ENCODE data around the gene TAAR6.
"Not testable (repeated sequence)": the region's sequence is repeated elsewhere in the genome, so short reads cannot be mapped to it uniquely, and the experiment has no call there.

The TAAR6 gene, protein sequence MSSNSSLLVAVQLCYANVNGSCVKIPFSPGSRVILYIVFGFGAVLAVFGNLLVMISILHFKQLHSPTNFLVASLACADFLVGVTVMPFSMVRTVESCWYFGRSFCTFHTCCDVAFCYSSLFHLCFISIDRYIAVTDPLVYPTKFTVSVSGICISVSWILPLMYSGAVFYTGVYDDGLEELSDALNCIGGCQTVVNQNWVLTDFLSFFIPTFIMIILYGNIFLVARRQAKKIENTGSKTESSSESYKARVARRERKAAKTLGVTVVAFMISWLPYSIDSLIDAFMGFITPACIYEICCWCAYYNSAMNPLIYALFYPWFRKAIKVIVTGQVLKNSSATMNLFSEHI

DNA sequence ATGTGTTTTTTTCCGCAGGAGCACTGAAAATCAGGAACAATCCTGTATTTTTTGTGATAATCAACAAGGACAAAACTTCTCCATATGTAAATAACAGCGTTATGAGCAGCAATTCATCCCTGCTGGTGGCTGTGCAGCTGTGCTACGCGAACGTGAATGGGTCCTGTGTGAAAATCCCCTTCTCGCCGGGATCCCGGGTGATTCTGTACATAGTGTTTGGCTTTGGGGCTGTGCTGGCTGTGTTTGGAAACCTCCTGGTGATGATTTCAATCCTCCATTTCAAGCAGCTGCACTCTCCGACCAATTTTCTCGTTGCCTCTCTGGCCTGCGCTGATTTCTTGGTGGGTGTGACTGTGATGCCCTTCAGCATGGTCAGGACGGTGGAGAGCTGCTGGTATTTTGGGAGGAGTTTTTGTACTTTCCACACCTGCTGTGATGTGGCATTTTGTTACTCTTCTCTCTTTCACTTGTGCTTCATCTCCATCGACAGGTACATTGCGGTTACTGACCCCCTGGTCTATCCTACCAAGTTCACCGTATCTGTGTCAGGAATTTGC lies at the start of gene TAAR6:
TAAR6 (plus strand) TSS at position 102 of the 557 bp plus-strand sequence; CDS start at position 102, 0 bp downstream.
- H3K4me3 ChIP-seq (ENCODE audit: low read depth, low read length): no peak within 1 kb of the TSS
- peaks cover 30% of the 10 kb centered on the region for H3K4me1 ChIP-seq (ENCODE audit: control insufficient read depth, insufficient read depth, low read length)
- H3K9ac ChIP-seq (ENCODE audit: low read depth, low read length): no peak within 1 kb of the TSS
- H3K27me3 ChIP-seq (ENCODE audit: control insufficient read depth, insufficient read depth, low read length): no peaks in the 10 kb centered on the region
- H3K27ac ChIP-seq (ENCODE audit: low read depth, low read length): no peak within 1 kb of the TSS
- no peaks in the 10 kb centered on the region for H3K36me3 ChIP-seq (ENCODE audit: control insufficient read depth, insufficient read depth, low read length)
- no peaks in the 10 kb centered on the region for H3K9me3 ChIP-seq (ENCODE audit: control insufficient read depth, insufficient read depth, low read length)

DNA sequence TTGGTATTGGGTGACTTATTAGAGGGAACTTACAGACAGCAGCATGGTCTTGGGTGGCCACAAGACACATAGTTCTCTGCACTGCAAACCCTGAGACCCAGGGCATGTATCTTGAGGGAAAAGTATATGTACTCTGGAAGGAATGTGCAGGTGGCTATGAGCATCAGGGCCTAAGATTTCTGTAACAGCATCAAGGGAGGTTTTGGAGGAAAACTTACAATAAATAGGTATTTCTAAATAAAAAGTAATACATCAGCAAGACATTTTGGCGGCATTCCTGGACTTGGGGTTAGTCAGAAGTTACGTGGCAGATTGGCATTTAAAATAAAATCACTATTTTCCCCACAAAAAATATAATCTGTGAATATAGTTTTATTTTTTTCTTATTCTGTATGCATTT lies 49.2 kb upstream of the TAAR6 start:
- Histone ChIP-seq H3K27me3 (ENCODE audit: control insufficient read depth, insufficient read depth, low read length) (no peaks in the 10 kb centered on the region), H3K9me3 (ENCODE audit: control insufficient read depth, insufficient read depth, low read length) (no peaks in the 10 kb centered on the region), H3K27ac (ENCODE audit: low read depth, low read length) (no peak overlapping the region), H3K36me3 (ENCODE audit: control insufficient read depth, insufficient read depth, low read length) (no peaks in the 10 kb centered on the region), H3K9ac (ENCODE audit: low read depth, low read length) (no peak overlapping the region), H3K4me3 (ENCODE audit: low read depth, low read length) (no peak overlapping the region), H3K4me1 (ENCODE audit: control insufficient read depth, insufficient read depth, low read length) (peaks cover under 1% of the 10 kb centered on the region; the same call in 1 of the 2 replicates)

DNA sequence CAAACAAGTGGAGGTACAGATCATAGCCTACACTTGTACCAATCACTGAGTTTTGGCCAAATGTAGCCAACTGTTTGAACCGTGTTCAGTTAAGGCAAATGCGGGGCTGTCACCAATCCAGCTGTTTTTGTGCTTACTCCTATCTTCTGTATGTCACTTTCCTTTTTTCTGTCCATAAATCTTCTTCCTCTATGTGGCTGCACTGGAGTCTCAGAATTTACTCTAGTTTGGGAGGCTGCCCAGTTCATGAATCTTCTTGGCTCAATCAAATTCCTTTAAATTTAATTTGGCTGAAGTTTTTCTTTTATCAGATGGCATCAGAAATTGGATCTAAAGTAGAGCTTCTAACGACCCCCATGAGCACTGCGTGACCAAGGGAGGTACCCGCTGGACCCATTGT lies 45.5 kb upstream of the TAAR6 start:
- no peaks in the 10 kb centered on the region for H3K27me3 ChIP-seq (ENCODE audit: control insufficient read depth, insufficient read depth, low read length)
- H3K4me3 ChIP-seq (ENCODE audit: low read depth, low read length): no peak overlapping the region
- no peaks in the 10 kb centered on the region for H3K9me3 ChIP-seq (ENCODE audit: control insufficient read depth, insufficient read depth, low read length)
- peaks cover 9% of the 10 kb centered on the region; the same call in 1 of the 2 replicates for H3K4me1 ChIP-seq (ENCODE audit: control insufficient read depth, insufficient read depth, low read length)
- no peak overlapping the region for H3K9ac ChIP-seq (ENCODE audit: low read depth, low read length)
- H3K36me3 ChIP-seq (ENCODE audit: control insufficient read depth, insufficient read depth, low read length): no peaks in the 10 kb centered on the region
- no peak overlapping the region for H3K27ac ChIP-seq (ENCODE audit: low read depth, low read length)

DNA sequence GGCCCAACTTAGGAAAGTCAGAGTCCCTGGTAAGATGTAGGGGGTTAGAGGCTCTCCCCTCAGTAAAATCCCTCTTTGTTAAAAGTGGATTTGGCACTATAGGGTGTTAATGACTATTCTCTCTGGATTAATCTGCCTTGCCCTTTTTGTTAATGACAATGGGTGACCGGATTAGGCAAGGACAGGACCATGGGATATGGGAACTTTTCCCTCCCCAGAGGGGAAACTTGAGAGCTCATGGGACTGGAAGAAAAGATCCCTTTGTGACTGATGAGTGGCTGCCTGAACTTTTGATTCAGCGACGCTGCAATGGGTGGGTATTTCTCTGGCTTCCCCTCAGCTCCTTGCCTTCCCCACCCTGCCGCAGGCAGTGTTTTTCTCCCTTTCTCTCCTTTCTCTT lies 44.3 kb upstream of the TAAR6 start:
- Histone ChIP-seq H3K9ac (ENCODE audit: low read depth, low read length) (no peak overlapping the region), H3K27ac (ENCODE audit: low read depth, low read length) (peak overlapping the region; percentile 35), H3K9me3 (ENCODE audit: control insufficient read depth, insufficient read depth, low read length) (no peaks in the 10 kb centered on the region), H3K4me3 (ENCODE audit: low read depth, low read length) (no peak overlapping the region), H3K27me3 (ENCODE audit: control insufficient read depth, insufficient read depth, low read length) (no peaks in the 10 kb centered on the region), H3K4me1 (ENCODE audit: control insufficient read depth, insufficient read depth, low read length) (peaks cover 9% of the 10 kb centered on the region; the same call in 1 of the 2 replicates), H3K36me3 (ENCODE audit: control insufficient read depth, insufficient read depth, low read length) (no peaks in the 10 kb centered on the region)

DNA sequence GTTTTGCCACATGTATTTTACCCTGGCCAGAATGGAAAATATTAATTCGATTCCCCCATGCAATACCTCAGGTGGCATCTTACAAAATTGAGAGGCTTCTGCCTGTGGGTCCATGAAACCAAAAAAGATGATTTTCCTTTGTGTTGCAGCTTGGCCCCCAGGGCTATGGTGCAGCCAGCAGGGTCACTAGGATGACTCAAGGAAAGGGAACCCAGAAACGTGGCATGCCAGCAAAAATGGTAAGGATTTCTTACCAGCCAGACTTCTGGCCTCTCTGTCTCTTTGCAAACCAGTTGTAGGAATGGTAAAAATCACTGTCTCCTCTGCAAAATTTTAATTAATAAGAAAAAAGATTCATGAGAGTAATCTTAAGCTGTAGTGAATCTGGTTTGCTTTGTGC lies 43.7 kb upstream of the TAAR6 start:
- H3K36me3 ChIP-seq (ENCODE audit: control insufficient read depth, insufficient read depth, low read length): no peaks in the 10 kb centered on the region
- H3K9ac ChIP-seq (ENCODE audit: low read depth, low read length): no peak overlapping the region; the same call in 1 of the 2 replicates
- no peaks in the 10 kb centered on the region for H3K9me3 ChIP-seq (ENCODE audit: control insufficient read depth, insufficient read depth, low read length)
- no peaks in the 10 kb centered on the region for H3K27me3 ChIP-seq (ENCODE audit: control insufficient read depth, insufficient read depth, low read length)
- H3K4me3 ChIP-seq (ENCODE audit: low read depth, low read length): no peak overlapping the region
- H3K4me1 ChIP-seq (ENCODE audit: control insufficient read depth, insufficient read depth, low read length): peaks cover 9% of the 10 kb centered on the region; the same call in 1 of the 2 replicates
- H3K27ac ChIP-seq (ENCODE audit: low read depth, low read length): peak overlapping the region; percentile 35

DNA sequence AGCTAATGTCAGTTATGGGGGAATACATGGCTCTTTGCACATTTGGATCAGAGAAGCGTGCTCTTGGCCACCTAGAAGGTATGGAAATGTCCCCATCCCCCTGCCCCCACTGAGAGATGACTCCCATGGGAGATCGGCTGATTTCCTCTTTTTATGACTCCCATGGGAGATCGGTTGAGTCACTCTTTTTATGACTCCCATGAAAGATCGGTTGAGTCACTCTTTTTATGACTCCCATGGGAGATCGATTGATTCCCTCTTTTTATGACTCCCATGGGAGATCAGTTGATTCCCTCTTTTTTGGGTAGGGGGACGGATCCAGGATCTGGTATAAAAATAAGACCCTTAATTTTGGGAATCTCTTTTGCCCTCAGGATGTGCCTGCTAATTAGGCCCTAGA lies 42.3 kb upstream of the TAAR6 start:
- Histone ChIP-seq H3K9me3 (ENCODE audit: control insufficient read depth, insufficient read depth, low read length) (no peaks in the 10 kb centered on the region), H3K4me1 (ENCODE audit: control insufficient read depth, insufficient read depth, low read length) (peaks cover 9% of the 10 kb centered on the region; the same call in 1 of the 2 replicates), H3K36me3 (ENCODE audit: control insufficient read depth, insufficient read depth, low read length) (no peaks in the 10 kb centered on the region), H3K27ac (ENCODE audit: low read depth, low read length) (no peak overlapping the region), H3K4me3 (ENCODE audit: low read depth, low read length) (no peak overlapping the region), H3K27me3 (ENCODE audit: control insufficient read depth, insufficient read depth, low read length) (no peaks in the 10 kb centered on the region), H3K9ac (ENCODE audit: low read depth, low read length) (no peak overlapping the region)

DNA sequence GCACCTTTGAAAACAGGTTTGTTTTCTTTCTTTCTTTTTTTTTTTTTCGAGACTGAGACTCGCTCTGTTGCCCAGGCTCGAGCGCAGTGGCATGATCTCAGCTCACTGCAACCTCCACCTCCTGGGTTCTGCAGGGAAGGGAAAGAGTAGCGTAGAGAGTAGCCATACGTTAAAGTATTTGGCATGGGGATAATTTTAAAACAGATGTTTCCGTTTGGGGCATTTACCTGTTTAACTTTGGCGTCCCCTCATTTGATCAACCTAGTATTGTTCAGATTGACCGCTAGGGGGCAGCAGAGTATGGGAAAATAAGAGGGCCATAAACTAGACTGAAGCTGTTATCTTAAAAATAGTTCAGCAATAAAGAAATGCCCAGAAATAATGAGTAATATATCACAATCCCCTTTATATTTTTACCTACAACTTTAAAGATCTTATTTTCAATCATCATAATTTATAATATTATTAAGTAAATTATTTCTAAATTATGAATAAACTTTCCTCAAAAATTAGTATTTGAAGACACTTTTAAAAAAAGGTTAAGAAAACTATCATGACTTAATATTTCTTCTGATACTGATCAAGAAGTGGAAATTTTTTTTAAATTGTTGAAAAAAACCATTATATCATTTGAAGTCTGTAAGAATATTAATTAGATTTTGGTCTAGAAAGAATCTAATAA lies 39.7 kb upstream of the TAAR6 start:
- 0 out of 2 replicates have a peak overlapping the region, but pooled peaks have one; percentile 29 for H3K4me3 ChIP-seq (ENCODE audit: low read depth, low read length)
- no peak overlapping the region for H3K9ac ChIP-seq (ENCODE audit: low read depth, low read length)
- H3K36me3 ChIP-seq (ENCODE audit: control insufficient read depth, insufficient read depth, low read length): no peaks in the 10 kb centered on the region
- H3K27me3 ChIP-seq (ENCODE audit: control insufficient read depth, insufficient read depth, low read length): no peaks in the 10 kb centered on the region
- H3K9me3 ChIP-seq (ENCODE audit: control insufficient read depth, insufficient read depth, low read length): no peaks in the 10 kb centered on the region
- H3K4me1 ChIP-seq (ENCODE audit: control insufficient read depth, insufficient read depth, low read length): peaks cover 9% of the 10 kb centered on the region; the same call in 1 of the 2 replicates
- H3K27ac ChIP-seq (ENCODE audit: low read depth, low read length): no peak overlapping the region

DNA sequence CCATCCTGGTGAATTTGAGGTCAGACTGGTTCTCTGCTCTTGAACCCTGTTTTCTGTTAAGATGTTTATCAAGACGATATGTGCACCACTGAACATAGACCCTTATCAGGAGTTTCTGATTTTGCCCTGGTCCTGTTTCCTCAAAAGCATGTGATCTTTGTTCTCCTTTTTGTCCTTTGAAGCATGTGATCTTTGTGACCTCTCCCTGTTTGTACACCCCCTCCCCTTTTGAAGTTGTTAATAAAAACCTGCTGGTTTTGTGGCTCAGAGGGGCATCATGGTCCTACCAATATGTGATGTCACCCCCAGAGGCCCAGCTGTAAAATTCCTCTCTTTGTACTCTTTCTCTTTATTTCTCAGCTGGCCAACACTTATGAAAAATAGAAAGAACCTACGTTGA lies 35.6 kb upstream of the TAAR6 start:
- not testable (repeated sequence) for H3K27me3 ChIP-seq (ENCODE audit: control insufficient read depth, insufficient read depth, low read length); H3K9me3 ChIP-seq (ENCODE audit: control insufficient read depth, insufficient read depth, low read length); H3K4me3 ChIP-seq (ENCODE audit: low read depth, low read length)

DNA sequence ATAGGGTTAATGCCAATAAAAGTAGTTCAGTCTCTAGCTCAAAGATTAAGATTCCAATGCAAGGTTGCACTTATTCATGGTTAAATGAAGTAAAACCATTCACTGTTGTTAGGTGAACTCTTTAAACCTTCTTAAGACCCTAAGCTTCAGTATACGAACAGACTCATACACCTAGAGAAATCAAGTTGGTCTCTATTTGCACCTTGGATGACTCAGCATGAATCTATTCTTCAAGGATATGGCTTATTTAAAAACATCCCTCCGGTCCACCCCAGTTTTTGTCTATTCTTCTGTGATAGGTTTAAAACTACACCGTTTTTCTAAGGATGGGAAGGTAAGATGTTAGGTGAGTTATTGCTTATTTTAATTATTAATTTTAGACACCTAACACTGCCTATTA lies 33.0 kb upstream of the TAAR6 start:
- no peaks in the 10 kb centered on the region for H3K4me1 ChIP-seq (ENCODE audit: control insufficient read depth, insufficient read depth, low read length)
- no peak overlapping the region for H3K9ac ChIP-seq (ENCODE audit: low read depth, low read length)
- H3K36me3 ChIP-seq (ENCODE audit: control insufficient read depth, insufficient read depth, low read length): no peaks in the 10 kb centered on the region
- no peak overlapping the region for H3K4me3 ChIP-seq (ENCODE audit: low read depth, low read length)
- no peaks in the 10 kb centered on the region for H3K27me3 ChIP-seq (ENCODE audit: control insufficient read depth, insufficient read depth, low read length)
- H3K27ac ChIP-seq (ENCODE audit: low read depth, low read length): no peak overlapping the region
- no peaks in the 10 kb centered on the region for H3K9me3 ChIP-seq (ENCODE audit: control insufficient read depth, insufficient read depth, low read length)

More for the DNA sequence above, 35.6 kb upstream of the TAAR6 start:
- H3K9ac ChIP-seq (ENCODE audit: low read depth, low read length); H3K4me1 ChIP-seq (ENCODE audit: control insufficient read depth, insufficient read depth, low read length); H3K27ac ChIP-seq (ENCODE audit: low read depth, low read length); H3K36me3 ChIP-seq (ENCODE audit: control insufficient read depth, insufficient read depth, low read length): not testable (repeated sequence)

DNA sequence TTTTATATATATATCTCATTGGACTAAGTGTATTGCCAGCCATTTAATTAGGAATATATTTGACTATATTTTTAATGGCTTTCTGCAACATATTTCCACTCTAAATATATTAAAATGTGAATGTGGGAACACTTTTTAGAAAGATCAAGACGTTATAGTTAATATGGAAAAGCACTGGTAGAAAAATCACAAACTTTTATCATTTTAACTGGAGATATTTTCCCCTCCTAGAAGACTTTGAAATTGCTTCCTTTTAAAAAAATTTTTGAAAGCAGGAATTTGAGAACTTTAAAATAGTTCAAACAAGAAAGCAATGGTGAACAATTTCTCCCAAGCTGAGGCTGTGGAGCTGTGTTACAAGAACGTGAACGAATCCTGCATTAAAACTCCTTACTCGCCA lies 32.1 kb upstream of the TAAR6 start, which contains the start of gene TAAR9:
TAAR9 (plus strand) TSS at position 301 of the 400 bp plus-strand sequence; CDS start at position 314, 13 bp downstream.
- Histone ChIP-seq H3K9me3 (ENCODE audit: control insufficient read depth, insufficient read depth, low read length) (no peaks in the 10 kb centered on the region), H3K27me3 (ENCODE audit: control insufficient read depth, insufficient read depth, low read length) (no peaks in the 10 kb centered on the region), H3K4me1 (ENCODE audit: control insufficient read depth, insufficient read depth, low read length) (no peaks in the 10 kb centered on the region), H3K9ac (ENCODE audit: low read depth, low read length) (no peak within 1 kb of the TSS), H3K36me3 (ENCODE audit: control insufficient read depth, insufficient read depth, low read length) (no peaks in the 10 kb centered on the region), H3K4me3 (ENCODE audit: low read depth, low read length) (no peak within 1 kb of the TSS), H3K27ac (ENCODE audit: low read depth, low read length) (no peak within 1 kb of the TSS)

DNA sequence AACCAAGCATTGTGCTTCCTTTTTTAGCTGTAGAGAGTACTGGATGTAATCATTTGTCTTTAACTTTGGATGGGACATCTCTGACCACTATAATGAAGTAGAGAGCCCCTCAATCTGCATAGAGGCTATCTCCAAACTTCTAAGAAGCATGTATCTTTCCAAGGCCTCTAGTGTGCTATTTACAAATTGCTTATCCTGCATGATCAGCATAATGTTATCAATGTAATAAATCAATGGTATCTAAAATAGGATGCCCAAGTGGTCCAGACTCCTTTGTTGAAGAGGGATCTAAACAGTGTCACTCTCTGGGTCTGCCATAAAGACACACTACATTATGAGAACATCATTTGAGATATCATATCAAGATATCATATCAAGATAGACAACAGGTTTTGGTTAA lies 25.3 kb upstream of the TAAR6 start:
- no peaks in the 10 kb centered on the region for H3K9me3 ChIP-seq (ENCODE audit: control insufficient read depth, insufficient read depth, low read length)
- no peak overlapping the region for H3K27ac ChIP-seq (ENCODE audit: low read depth, low read length)
- H3K9ac ChIP-seq (ENCODE audit: low read depth, low read length): no peak overlapping the region
- H3K4me3 ChIP-seq (ENCODE audit: low read depth, low read length): no peak overlapping the region
- no peaks in the 10 kb centered on the region for H3K36me3 ChIP-seq (ENCODE audit: control insufficient read depth, insufficient read depth, low read length)
- H3K4me1 ChIP-seq (ENCODE audit: control insufficient read depth, insufficient read depth, low read length): peaks cover 6% of the 10 kb centered on the region; the same call in 1 of the 2 replicates
- H3K27me3 ChIP-seq (ENCODE audit: control insufficient read depth, insufficient read depth, low read length): no peaks in the 10 kb centered on the region
